WTC11 (cell line): ENCODE measurements around the gene LINC00305. TPM values are rescaled to one million over a fixed set of nuclear protein-coding genes. Genes with fewer than 3 reads are reported as not detected.

Source experiments
- ATAC-seq: fragments of 200-7000 bp; cut with Tn5 transposase; 2 replicates; pipeline ENCODE4 v1.10.0; 2021; ENCODE audit warnings: mild to moderate bottlenecking, moderate library complexity
- CTCF ChIA-PET: fragments of 300-600 bp; sonication (Branson Sonifier 250); formaldehyde crosslinking; loops from one replicate; lab custom pipeline; 2021; ENCODE audit warnings: antibody characterized with exemption; lab: Charles Lee
- POLR2A ChIA-PET: fragments of 350-600 bp; sonication (Branson Sonifier 250); formaldehyde crosslinking; loops from one replicate; lab custom pipeline; 2021; ENCODE audit warnings: antibody characterized with exemption; lab: Charles Lee
- DNase-seq: peaks from one replicate; pipeline ENCODE4 v3.0.0; 2021; ENCODE audit warnings: low spot score
- H3K27ac Mint-ChIP-seq: 2 replicates; pipeline ENCODE4 v1.8.0; 2021; ENCODE audit warnings: mixed read lengths
- H3K27me3 Mint-ChIP-seq: 2 replicates; pipeline ENCODE4 v1.8.0; 2021; ENCODE audit warnings: low read depth, mild to moderate bottlenecking, moderate library complexity, mixed read lengths
- H3K36me3 Mint-ChIP-seq: 2 replicates; pipeline ENCODE4 v1.8.0; 2021; ENCODE audit warnings: mixed read lengths
- H3K4me1 Mint-ChIP-seq: 2 replicates; pipeline ENCODE4 v1.8.0; 2022; ENCODE audit warnings: mixed read lengths
- H3K4me3 Mint-ChIP-seq: 2 replicates; pipeline ENCODE4 v1.8.0; 2021; ENCODE audit warnings: mild to moderate bottlenecking, moderate library complexity, mixed read lengths
- H3K9me3 Mint-ChIP-seq: 2 replicates; pipeline ENCODE4 v1.8.0; 2021; ENCODE audit warnings: mixed read lengths
- ATF1 ChIP-seq: sonication (generic); formaldehyde crosslinking; IDR thresholded peaks from 2 replicates; pipeline ENCODE4 v1.8.1; 2023; ENCODE audit warnings: mild to moderate bottlenecking, moderate library complexity, missing genetic modification reagents
- ELF4 ChIP-seq: sonication (generic); formaldehyde crosslinking; IDR thresholded peaks from 2 replicates; pipeline ENCODE4 v1.8.1; 2022; ENCODE audit warnings: low read depth, mild to moderate bottlenecking, moderate library complexity, missing genetic modification reagents
- EMX1 ChIP-seq: fragments of 250-450 bp; sonication (Bioruptor Pico); IDR thresholded peaks from 2 replicates; pipeline ENCODE4 v1.8.0; 2021; ENCODE audit warnings: mild to moderate bottlenecking
- FOXK1 ChIP-seq: sonication (generic); formaldehyde crosslinking; IDR thresholded peaks from 2 replicates; pipeline ENCODE4 v1.8.0; 2022; ENCODE audit warnings: mild to moderate bottlenecking, moderate library complexity, missing genetic modification reagents
- FOXP1 ChIP-seq: sonication (generic); formaldehyde crosslinking; IDR thresholded peaks from 2 replicates; pipeline ENCODE4 v1.8.0; 2022; ENCODE audit warnings: missing genetic modification reagents, mild to moderate bottlenecking, moderate library complexity, borderline replicate concordance
- GTF2I ChIP-seq: fragments of 250-450 bp; sonication (Bioruptor Pico); conservative IDR thresholded peaks from 2 replicates; pipeline ENCODE4 v1.4.0; 2021; ENCODE audit warnings: mild to moderate bottlenecking
- KAT7 ChIP-seq: sonication (generic); formaldehyde crosslinking; IDR thresholded peaks from 2 replicates; pipeline ENCODE4 v1.8.1; 2023; ENCODE audit warnings: missing genetic modification reagents, mild to moderate bottlenecking, borderline replicate concordance
- NFATC4 ChIP-seq: fragments of 250-450 bp; sonication (Bioruptor Pico); IDR thresholded peaks from 2 replicates; pipeline ENCODE4 v1.9.0; 2021; ENCODE audit warnings: mild to moderate bottlenecking
- PRRX2 ChIP-seq: fragments of 250-450 bp; sonication (Bioruptor Pico); IDR thresholded peaks from 2 replicates; pipeline ENCODE4 v1.8.0; 2021; ENCODE audit warnings: mild to moderate bottlenecking
- RORB ChIP-seq: fragments of 250-450 bp; sonication (Bioruptor Pico); IDR thresholded peaks from 2 replicates; pipeline ENCODE4 v1.9.0; 2021; ENCODE audit warnings: mild to moderate bottlenecking
- SMAD3 ChIP-seq: sonication (generic); formaldehyde crosslinking; IDR thresholded peaks from 2 replicates; pipeline ENCODE4 v1.8.0; 2022; ENCODE audit warnings: missing genetic modification reagents, mild to moderate bottlenecking, borderline replicate concordance
- SOX15 ChIP-seq: fragments of 250-450 bp; sonication (Bioruptor Pico); IDR thresholded peaks from 2 replicates; pipeline ENCODE4 v1.9.0; 2021; ENCODE audit warnings: mild to moderate bottlenecking
- TP53 ChIP-seq: sonication (generic); formaldehyde crosslinking; IDR thresholded peaks from 2 replicates; pipeline ENCODE4 v1.8.1; 2023; ENCODE audit warnings: mild to moderate bottlenecking, missing genetic modification reagents
- ZNF263 ChIP-seq: sonication (generic); formaldehyde crosslinking; IDR thresholded peaks from 2 replicates; pipeline ENCODE4 v1.8.1; 2022; ENCODE audit warnings: low read depth, mild to moderate bottlenecking, moderate library complexity, missing genetic modification reagents
- ZNF317 ChIP-seq: sonication (generic); formaldehyde crosslinking; IDR thresholded peaks from 2 replicates; pipeline ENCODE4 v1.8.1; 2023; ENCODE audit warnings: low read depth, mild to moderate bottlenecking, moderate library complexity, missing genetic modification reagents, borderline replicate concordance
- ZNF396 ChIP-seq: fragments of 250-450 bp; sonication (Bioruptor Pico); IDR thresholded peaks from 2 replicates; pipeline ENCODE4 v1.8.0; 2021; ENCODE audit warnings: mild to moderate bottlenecking, moderate library complexity, borderline replicate concordance
- total RNA-seq: library from RNA; stranded (reverse); gene quantifications from 3 replicates; pipeline ENCODE4 v1.2.3, GENCODE V29; 2021
- TF ChIP-seq, protein P1 (sequence below): sonication (generic); formaldehyde crosslinking; IDR thresholded peaks from 2 replicates; pipeline ENCODE4 v1.8.1; 2023; ENCODE audit warnings: mild to moderate bottlenecking, missing genetic modification reagents, moderate library complexity
- TF ChIP-seq, protein P2 (sequence below): sonication (generic); formaldehyde crosslinking; IDR thresholded peaks from 2 replicates; pipeline ENCODE4 v1.8.0; 2022; ENCODE audit warnings: mild to moderate bottlenecking, missing genetic modification reagents
- TF ChIP-seq, protein P3 (sequence below): sonication (generic); formaldehyde crosslinking; IDR thresholded peaks from 2 replicates; pipeline ENCODE4 v1.8.1; 2022; ENCODE audit warnings: low read depth, missing genetic modification reagents, borderline replicate concordance
- TF ChIP-seq, protein P4 (sequence below): sonication (generic); formaldehyde crosslinking; IDR thresholded peaks from 2 replicates; pipeline ENCODE4 v1.8.0; 2023; ENCODE audit warnings: missing genetic modification reagents, mild to moderate bottlenecking, borderline replicate concordance

The LINC00305 gene
- total RNA-seq, 1 experiment from 2014 or later: not detected

DNA sequence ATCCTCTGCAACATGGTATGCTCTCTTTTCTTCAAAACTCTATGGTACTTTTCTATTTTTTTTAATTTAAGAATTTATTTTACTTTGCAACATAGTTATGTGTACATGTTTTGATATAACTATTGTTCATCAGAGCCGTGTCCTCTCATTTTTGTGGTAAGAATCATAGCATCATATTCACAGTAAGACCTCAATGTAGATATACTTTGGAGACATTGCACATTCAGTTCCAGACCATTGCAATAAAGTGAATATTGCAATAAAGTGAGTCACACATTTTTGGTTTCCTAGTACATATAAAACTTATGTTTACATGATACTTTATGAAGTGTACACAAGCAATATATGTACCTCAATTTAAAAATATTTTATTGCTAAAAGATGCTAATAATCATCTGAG, 22.7 kb upstream of the LINC00305 start:
- H3K27ac Mint-ChIP-seq: no peak overlapping the region
- DNase-seq (no peak), ATAC-seq (no peak)
- H3K4me1 Mint-ChIP-seq: peaks cover 31% of the 10 kb centered on the region
- H3K36me3 Mint-ChIP-seq: peaks cover 17% of the 10 kb centered on the region
- H3K4me3 Mint-ChIP-seq: no peak overlapping the region
- CTCF ChIA-PET: no interaction called here
- H3K9me3 Mint-ChIP-seq: peaks cover 34% of the 10 kb centered on the region
- POLR2A ChIA-PET: no interaction called here
- H3K27me3 Mint-ChIP-seq: no peaks in the 10 kb centered on the region
- TF ChIP-seq, protein P1, sequence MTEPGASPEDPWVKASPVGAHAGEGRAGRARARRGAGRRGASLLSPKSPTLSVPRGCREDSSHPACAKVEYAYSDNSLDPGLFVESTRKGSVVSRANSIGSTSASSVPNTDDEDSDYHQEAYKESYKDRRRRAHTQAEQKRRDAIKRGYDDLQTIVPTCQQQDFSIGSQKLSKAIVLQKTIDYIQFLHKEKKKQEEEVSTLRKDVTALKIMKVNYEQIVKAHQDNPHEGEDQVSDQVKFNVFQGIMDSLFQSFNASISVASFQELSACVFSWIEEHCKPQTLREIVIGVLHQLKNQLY: no peak
- TF ChIP-seq ZNF263: no peak
- no peak for TF ChIP-seq SOX15 (CRISPR knock-in tag)
- TF ChIP-seq TP53 (CRISPR knock-in tag): no peak
- no peak for TF ChIP-seq FOXP1 (CRISPR knock-in tag)
- TF ChIP-seq, protein P2, sequence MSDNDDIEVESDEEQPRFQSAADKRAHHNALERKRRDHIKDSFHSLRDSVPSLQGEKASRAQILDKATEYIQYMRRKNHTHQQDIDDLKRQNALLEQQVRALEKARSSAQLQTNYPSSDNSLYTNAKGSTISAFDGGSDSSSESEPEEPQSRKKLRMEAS: no peak
- no peak for TF ChIP-seq PRRX2 (CRISPR knock-in tag)
- TF ChIP-seq SMAD3 (CRISPR knock-in tag): no peak
- no peak for TF ChIP-seq RORB (CRISPR knock-in tag)
- TF ChIP-seq, protein P3, sequence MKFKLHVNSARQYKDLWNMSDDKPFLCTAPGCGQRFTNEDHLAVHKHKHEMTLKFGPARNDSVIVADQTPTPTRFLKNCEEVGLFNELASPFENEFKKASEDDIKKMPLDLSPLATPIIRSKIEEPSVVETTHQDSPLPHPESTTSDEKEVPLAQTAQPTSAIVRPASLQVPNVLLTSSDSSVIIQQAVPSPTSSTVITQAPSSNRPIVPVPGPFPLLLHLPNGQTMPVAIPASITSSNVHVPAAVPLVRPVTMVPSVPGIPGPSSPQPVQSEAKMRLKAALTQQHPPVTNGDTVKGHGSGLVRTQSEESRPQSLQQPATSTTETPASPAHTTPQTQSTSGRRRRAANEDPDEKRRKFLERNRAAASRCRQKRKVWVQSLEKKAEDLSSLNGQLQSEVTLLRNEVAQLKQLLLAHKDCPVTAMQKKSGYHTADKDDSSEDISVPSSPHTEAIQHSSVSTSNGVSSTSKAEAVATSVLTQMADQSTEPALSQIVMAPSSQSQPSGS (CRISPR knock-in tag): no peak
- TF ChIP-seq ZNF317 (CRISPR knock-in tag): no peak
- TF ChIP-seq ZNF396 (CRISPR knock-in tag): no peak
- no peak for TF ChIP-seq GTF2I (CRISPR knock-in tag)
- no peak for TF ChIP-seq KAT7
- no peak for TF ChIP-seq ELF4 (CRISPR knock-in tag)
- TF ChIP-seq ATF1 (CRISPR knock-in tag): no peak
- no peak for TF ChIP-seq NFATC4 (CRISPR knock-in tag)
- no peak for TF ChIP-seq EMX1
- TF ChIP-seq, protein P4, sequence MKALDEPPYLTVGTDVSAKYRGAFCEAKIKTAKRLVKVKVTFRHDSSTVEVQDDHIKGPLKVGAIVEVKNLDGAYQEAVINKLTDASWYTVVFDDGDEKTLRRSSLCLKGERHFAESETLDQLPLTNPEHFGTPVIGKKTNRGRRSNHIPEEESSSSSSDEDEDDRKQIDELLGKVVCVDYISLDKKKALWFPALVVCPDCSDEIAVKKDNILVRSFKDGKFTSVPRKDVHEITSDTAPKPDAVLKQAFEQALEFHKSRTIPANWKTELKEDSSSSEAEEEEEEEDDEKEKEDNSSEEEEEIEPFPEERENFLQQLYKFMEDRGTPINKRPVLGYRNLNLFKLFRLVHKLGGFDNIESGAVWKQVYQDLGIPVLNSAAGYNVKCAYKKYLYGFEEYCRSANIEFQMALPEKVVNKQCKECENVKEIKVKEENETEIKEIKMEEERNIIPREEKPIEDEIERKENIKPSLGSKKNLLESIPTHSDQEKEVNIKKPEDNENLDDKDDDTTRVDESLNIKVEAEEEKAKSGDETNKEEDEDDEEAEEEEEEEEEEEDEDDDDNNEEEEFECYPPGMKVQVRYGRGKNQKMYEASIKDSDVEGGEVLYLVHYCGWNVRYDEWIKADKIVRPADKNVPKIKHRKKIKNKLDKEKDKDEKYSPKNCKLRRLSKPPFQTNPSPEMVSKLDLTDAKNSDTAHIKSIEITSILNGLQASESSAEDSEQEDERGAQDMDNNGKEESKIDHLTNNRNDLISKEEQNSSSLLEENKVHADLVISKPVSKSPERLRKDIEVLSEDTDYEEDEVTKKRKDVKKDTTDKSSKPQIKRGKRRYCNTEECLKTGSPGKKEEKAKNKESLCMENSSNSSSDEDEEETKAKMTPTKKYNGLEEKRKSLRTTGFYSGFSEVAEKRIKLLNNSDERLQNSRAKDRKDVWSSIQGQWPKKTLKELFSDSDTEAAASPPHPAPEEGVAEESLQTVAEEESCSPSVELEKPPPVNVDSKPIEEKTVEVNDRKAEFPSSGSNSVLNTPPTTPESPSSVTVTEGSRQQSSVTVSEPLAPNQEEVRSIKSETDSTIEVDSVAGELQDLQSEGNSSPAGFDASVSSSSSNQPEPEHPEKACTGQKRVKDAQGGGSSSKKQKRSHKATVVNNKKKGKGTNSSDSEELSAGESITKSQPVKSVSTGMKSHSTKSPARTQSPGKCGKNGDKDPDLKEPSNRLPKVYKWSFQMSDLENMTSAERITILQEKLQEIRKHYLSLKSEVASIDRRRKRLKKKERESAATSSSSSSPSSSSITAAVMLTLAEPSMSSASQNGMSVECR (CRISPR knock-in tag): no peak

DNA sequence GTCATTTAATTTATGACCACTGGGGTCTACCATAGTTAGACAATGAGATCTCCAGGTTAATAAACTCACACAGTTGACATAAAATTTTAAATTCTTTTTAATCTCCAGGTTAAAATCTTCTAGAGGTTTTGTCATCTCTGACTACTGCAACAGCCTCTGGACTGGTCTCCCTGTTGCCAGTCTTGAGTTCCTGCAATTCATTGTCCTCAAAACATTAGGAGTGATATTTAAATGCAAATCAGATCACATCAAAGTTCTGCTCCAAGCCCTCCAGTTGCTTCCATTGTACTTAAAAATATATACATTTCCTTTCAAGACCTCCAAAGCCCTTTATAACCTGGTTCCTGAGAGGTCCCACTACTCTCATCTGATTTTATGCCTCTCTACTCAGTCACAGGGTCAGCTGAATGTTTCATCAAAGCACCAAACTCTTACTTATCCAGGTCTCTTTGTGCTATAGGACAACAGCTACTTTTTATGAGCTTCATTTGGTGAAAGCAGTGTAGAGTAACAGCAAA, 18.6 kb upstream of the LINC00305 start:
- TF ChIP-seq FOXK1 (CRISPR knock-in tag): no peak
- peaks cover 10% of the 10 kb centered on the region for H3K9me3 Mint-ChIP-seq
- H3K4me3 Mint-ChIP-seq: no peak overlapping the region
- no peak overlapping the region for H3K27ac Mint-ChIP-seq
- peak; percentile 72 for ATAC-seq
- ChIA-PET CTCF (no interaction called here), POLR2A (no interaction called here)
- peaks cover 39% of the 10 kb centered on the region for H3K4me1 Mint-ChIP-seq
- H3K27me3 Mint-ChIP-seq: no peaks in the 10 kb centered on the region
- H3K36me3 Mint-ChIP-seq: peaks cover 4% of the 10 kb centered on the region
- DNase-seq: no peak
